ENCODE measurements around the gene TMX4. TPM values are rescaled to one million over a fixed set of nuclear protein-coding genes. Genes with fewer than 3 reads are reported as not detected.

Gene TMX4
- total RNA-seq, 1 experiment from 2014 or later = 12.0 TPM

- Histone ChIP-seq H3K4me3 (replicated peaks in 1 of 2; ENCODE audit: low read depth in 1 of 2, low read length in 2 of 2) (peak overlapping the region in 1 of 2 experiments; percentile 65; a peak in 2 of 4 replicates), H3K4me1 (ENCODE audit: control insufficient read depth in 1 of 2, insufficient read depth in 2 of 2, low read length in 2 of 2) (peaks cover 12 to 15% of the 10 kb centered on the region in 2 experiments), H4K20me1 (ENCODE audit: insufficient read depth) (no peaks in the 10 kb centered on the region), H2AFZ (ENCODE audit: low read depth, low read length, poor library complexity, severe bottlenecking) (peak overlapping the region; percentile 56), H3K79me2 (ENCODE audit: insufficient read depth, low read length) (no peaks in the 10 kb centered on the region), H3K4me2 (ENCODE audit: low read length) (peak overlapping the region; percentile 75), H3K9me2 (ENCODE audit: insufficient read depth) (no peaks in the 10 kb centered on the region), H3K9ac (ENCODE audit: low read length) (no peak overlapping the region), H3K36me3 (ENCODE audit: control insufficient read depth in 1 of 2, insufficient read depth in 2 of 2, low read length in 2 of 2) (no peaks in the 10 kb centered on the region), H3K27me3 (ENCODE audit: insufficient read depth, low read length) (no peaks in the 10 kb centered on the region), H3K9me3 (ENCODE audit: control insufficient read depth in 1 of 2, insufficient read depth in 1 of 2, low read depth in 1 of 2, low read length in 2 of 2) (no peaks in the 10 kb centered on the region), H3K27ac (ENCODE audit: low read depth, low read length) (no peak overlapping the region)
- POLR2A ChIA-PET = no interaction called here
- no peak for TF ChIP-seq EGR1 (IDR thresholded peaks at IDR 0.05; ENCODE audit: low read depth)
- no peak for TF ChIP-seq EZH2phosphoT487 (IDR thresholded peaks at IDR 0.05; ENCODE audit: borderline replicate concordance)
- TF ChIP-seq RAD21 (IDR thresholded peaks at IDR 0.05; ENCODE audit: low read depth) = no peak
- TF ChIP-seq ZNF274 (IDR thresholded peaks at IDR 0.05; ENCODE audit: low read depth, low read length) = no peak
- TF ChIP-seq SP1 (IDR thresholded peaks at IDR 0.05; ENCODE audit: low read depth) = no peak
- no peak for TF ChIP-seq ZBTB33 (IDR thresholded peaks at IDR 0.05; ENCODE audit: extremely low read depth, insufficient replicate concordance, low read length)
- TF ChIP-seq CEBPB (IDR thresholded peaks at IDR 0.05; ENCODE audit: low read depth) = no peak
- TF ChIP-seq, protein P1, sequence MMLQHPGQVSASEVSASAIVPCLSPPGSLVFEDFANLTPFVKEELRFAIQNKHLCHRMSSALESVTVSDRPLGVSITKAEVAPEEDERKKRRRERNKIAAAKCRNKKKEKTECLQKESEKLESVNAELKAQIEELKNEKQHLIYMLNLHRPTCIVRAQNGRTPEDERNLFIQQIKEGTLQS (IDR thresholded peaks at IDR 0.05) = no peak
- TF ChIP-seq TCF7L2 (IDR thresholded peaks at IDR 0.05; ENCODE audit: borderline replicate concordance, extremely low read depth, insufficient read depth, insufficient read length) = no peak
- TF ChIP-seq ELF1 (IDR thresholded peaks at IDR 0.05; ENCODE audit: borderline replicate concordance, low read depth) = no peak
- TF ChIP-seq, protein P2, sequence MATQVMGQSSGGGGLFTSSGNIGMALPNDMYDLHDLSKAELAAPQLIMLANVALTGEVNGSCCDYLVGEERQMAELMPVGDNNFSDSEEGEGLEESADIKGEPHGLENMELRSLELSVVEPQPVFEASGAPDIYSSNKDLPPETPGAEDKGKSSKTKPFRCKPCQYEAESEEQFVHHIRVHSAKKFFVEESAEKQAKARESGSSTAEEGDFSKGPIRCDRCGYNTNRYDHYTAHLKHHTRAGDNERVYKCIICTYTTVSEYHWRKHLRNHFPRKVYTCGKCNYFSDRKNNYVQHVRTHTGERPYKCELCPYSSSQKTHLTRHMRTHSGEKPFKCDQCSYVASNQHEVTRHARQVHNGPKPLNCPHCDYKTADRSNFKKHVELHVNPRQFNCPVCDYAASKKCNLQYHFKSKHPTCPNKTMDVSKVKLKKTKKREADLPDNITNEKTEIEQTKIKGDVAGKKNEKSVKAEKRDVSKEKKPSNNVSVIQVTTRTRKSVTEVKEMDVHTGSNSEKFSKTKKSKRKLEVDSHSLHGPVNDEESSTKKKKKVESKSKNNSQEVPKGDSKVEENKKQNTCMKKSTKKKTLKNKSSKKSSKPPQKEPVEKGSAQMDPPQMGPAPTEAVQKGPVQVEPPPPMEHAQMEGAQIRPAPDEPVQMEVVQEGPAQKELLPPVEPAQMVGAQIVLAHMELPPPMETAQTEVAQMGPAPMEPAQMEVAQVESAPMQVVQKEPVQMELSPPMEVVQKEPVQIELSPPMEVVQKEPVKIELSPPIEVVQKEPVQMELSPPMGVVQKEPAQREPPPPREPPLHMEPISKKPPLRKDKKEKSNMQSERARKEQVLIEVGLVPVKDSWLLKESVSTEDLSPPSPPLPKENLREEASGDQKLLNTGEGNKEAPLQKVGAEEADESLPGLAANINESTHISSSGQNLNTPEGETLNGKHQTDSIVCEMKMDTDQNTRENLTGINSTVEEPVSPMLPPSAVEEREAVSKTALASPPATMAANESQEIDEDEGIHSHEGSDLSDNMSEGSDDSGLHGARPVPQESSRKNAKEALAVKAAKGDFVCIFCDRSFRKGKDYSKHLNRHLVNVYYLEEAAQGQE (IDR thresholded peaks at IDR 0.05; ENCODE audit: low read depth) = no peak
- no peak for TF ChIP-seq CTCF (IDR thresholded peaks at IDR 0.05 in 2 of 3, conservative IDR thresholded peaks at IDR 0.05 in 1 of 3; ENCODE audit: borderline replicate concordance in 1 of 3, insufficient read depth in 1 of 3, low read depth in 2 of 3, low read length in 2 of 3)
- no peak for TF ChIP-seq EZH2 (IDR thresholded peaks at IDR 0.05)
- TF ChIP-seq CBX3 (IDR thresholded peaks at IDR 0.05; ENCODE audit: low read depth) = no peak
- ATAC-seq (no peak), DNase-seq (ENCODE audit: low read depth, low spot score) (no peak)
- BruUV-seq (replicated peaks) = no TSS peak
- CTCF ChIA-PET = interaction anchor here (0.6 to 1.8 kb wide), 3 partner anchors 24 to 702 kb away, joined by 4 read pairs; no protein-coding TSS in a partner anchor
- RAD21 ChIA-PET (ENCODE audit: low non-redundant PET in 1 of 2, low total read pairs in 2 of 2, uncharacterized antibody in 2 of 2, unreplicated experiment in 2 of 2) = no interaction called here
- intact Hi-C loops (cut with micrococcal nuclease) = no loop called here
Measured at GRCh38 chr20:8020314-8021079, 936 bp upstream of the TMX4 start.

All from HCT116 (cell line).